Peyer's patch (tissue), 4 donors: ENCODE data around the gene PTPN13. TPM values are rescaled to one million over a fixed set of nuclear protein-coding genes. Genes with fewer than 3 reads are reported as not detected.

Experiments used
- DNase-seq, 3 donors: peaks; one replicate each; pipeline ENCODE4 v3.0.0-alpha.2; 2017 to 2019
- H3K27ac ChIP-seq, 4 donors: fragments of 200-600 bp; sonication (generic); one replicate each; pipeline ENCODE4 v1.5.1; 2016 to 2019
- H3K27me3 ChIP-seq, 2 donors: fragments of 200-600 bp; sonication (generic); one replicate each; pipeline ENCODE4 v1.5.1; 2019
- H3K36me3 ChIP-seq, 3 donors: fragments of 200-600 bp; sonication (generic); one replicate each; pipeline ENCODE4 v1.5.1; 2016 to 2019
- H3K4me1 ChIP-seq, 4 donors: fragments of 200-600 bp; sonication (generic); one replicate each; pipeline ENCODE4 v1.5.1; 2016 to 2019
- H3K4me3 ChIP-seq, 4 donors: fragments of 200-600 bp; sonication (generic); 1 replicate in 3 of 4; 2 replicates in 1 of 4; pipeline ENCODE4 v1.5.1; 2016 to 2019; ENCODE audit warnings: mild to moderate bottlenecking in 1 of 4
- H3K9me3 ChIP-seq, 4 donors: fragments of 200-600 bp; sonication (generic); one replicate each; pipeline ENCODE4 v1.5.1; 2016 to 2019; ENCODE audit warnings: mild to moderate bottlenecking in 1 of 4
- CTCF ChIP-seq, 6 experiments: fragments of 450-650 bp in 4 of 6; fragments of 200-600 bp in 2 of 6; sonication (generic) in 1 of 6; IDR thresholded peaks; one replicate each; pipeline ENCODE4 v1.5.1; 2017 to 2019; ENCODE audit warnings: antibody characterized with exemption in 6 of 6, mild to moderate bottlenecking in 3 of 6, moderate library complexity in 1 of 6
- POLR2A ChIP-seq, 2 donors: fragments of 450-650 bp; IDR thresholded peaks; one replicate each; pipeline ENCODE4 v1.5.1; 2017; ENCODE audit warnings: antibody characterized with exemption in 2 of 2, mild to moderate bottlenecking in 2 of 2, moderate library complexity in 2 of 2
- total RNA-seq, 4 donors: library from RNA; depleted of rRNA; stranded (reverse); fragments of >200 nt; gene quantifications; one replicate each; pipeline ENCODE4 v1.1.0, GENCODE V29; 2016

PTPN13 gene
- total RNA-seq, 4 donors from 2014 or later: 2.9 to 14.9 (median 8.3) TPM

GRCh38 chr4:86661418-86661817 is 67.3 kb downstream of the PTPN13 start:
- H3K27me3 ChIP-seq: no peaks in the 10 kb centered on the region
- H3K27ac ChIP-seq: no peak overlapping the region
- H3K4me3 ChIP-seq: no peak overlapping the region
- H3K9me3 ChIP-seq: no peaks in the 10 kb centered on the region
- no peaks in the 10 kb centered on the region for H3K36me3 ChIP-seq
- no peaks in the 10 kb centered on the region for H3K4me1 ChIP-seq
- TF ChIP-seq POLR2A (IDR thresholded peaks at IDR 0.05): no peak
- TF ChIP-seq CTCF (IDR thresholded peaks at IDR 0.05): no peak
- DNase-seq: no peak

- Histone ChIP-seq H3K4me1 (no peaks in the 10 kb centered on the region), H3K27ac (no peak overlapping the region), H3K36me3 (no peaks in the 10 kb centered on the region), H3K4me3 (no peak overlapping the region), H3K9me3 (no peaks in the 10 kb centered on the region), H3K27me3 (no peaks in the 10 kb centered on the region)
- TF ChIP-seq CTCF (IDR thresholded peaks at IDR 0.05) (no peak), POLR2A (IDR thresholded peaks at IDR 0.05) (no peak)
- DNase-seq: no peak
These were observed 70.8 kb downstream of the PTPN13 start for GRCh38 chr4:86664959-86665358.

GRCh38 chr4:86670298-86670697 is 76.2 kb downstream of the PTPN13 start:
- no peaks in the 10 kb centered on the region for H3K9me3 ChIP-seq
- H3K4me3 ChIP-seq: no peak overlapping the region
- no peaks in the 10 kb centered on the region for H3K4me1 ChIP-seq
- no peaks in the 10 kb centered on the region for H3K36me3 ChIP-seq
- H3K27ac ChIP-seq: no peak overlapping the region
- H3K27me3 ChIP-seq: no peaks in the 10 kb centered on the region
- TF ChIP-seq POLR2A (IDR thresholded peaks at IDR 0.05) (no peak), CTCF (IDR thresholded peaks at IDR 0.05) (no peak)
- no peak for DNase-seq

- H3K4me3 ChIP-seq: no peak overlapping the region
- no peak overlapping the region for H3K27ac ChIP-seq
- TF ChIP-seq POLR2A (IDR thresholded peaks at IDR 0.05) (no peak), CTCF (IDR thresholded peaks at IDR 0.05) (no peak)
- no peaks in the 10 kb centered on the region for H3K4me1 ChIP-seq
- H3K9me3 ChIP-seq: no peaks in the 10 kb centered on the region
- no peak for DNase-seq
- H3K27me3 ChIP-seq: no peaks in the 10 kb centered on the region
- H3K36me3 ChIP-seq: no peaks in the 10 kb centered on the region
These were observed 76.6 kb downstream of the PTPN13 start for GRCh38 chr4:86670756-86671155.

GRCh38 chr4:86675548-86675947 is 81.4 kb downstream of the PTPN13 start:
- no peak overlapping the region for H3K4me3 ChIP-seq
- H3K9me3 ChIP-seq: no peaks in the 10 kb centered on the region
- no peaks in the 10 kb centered on the region for H3K4me1 ChIP-seq
- H3K27ac ChIP-seq: no peak overlapping the region
- TF ChIP-seq CTCF (IDR thresholded peaks at IDR 0.05): no peak
- TF ChIP-seq POLR2A (IDR thresholded peaks at IDR 0.05): no peak
- no peak for DNase-seq
- H3K27me3 ChIP-seq: no peaks in the 10 kb centered on the region
- no peaks in the 10 kb centered on the region for H3K36me3 ChIP-seq

GRCh38 chr4:86678796-86679195 is 84.7 kb downstream of the PTPN13 start:
- Histone ChIP-seq H3K27ac (no peak overlapping the region), H3K4me1 (no peaks in the 10 kb centered on the region), H3K4me3 (no peak overlapping the region), H3K9me3 (no peaks in the 10 kb centered on the region), H3K36me3 (no peaks in the 10 kb centered on the region), H3K27me3 (no peaks in the 10 kb centered on the region)
- TF ChIP-seq CTCF (IDR thresholded peaks at IDR 0.05): no peak
- no peak for TF ChIP-seq POLR2A (IDR thresholded peaks at IDR 0.05)
- DNase-seq: no peak
